ENCODE measurements around the gene TOGARAM2.

DNA sequence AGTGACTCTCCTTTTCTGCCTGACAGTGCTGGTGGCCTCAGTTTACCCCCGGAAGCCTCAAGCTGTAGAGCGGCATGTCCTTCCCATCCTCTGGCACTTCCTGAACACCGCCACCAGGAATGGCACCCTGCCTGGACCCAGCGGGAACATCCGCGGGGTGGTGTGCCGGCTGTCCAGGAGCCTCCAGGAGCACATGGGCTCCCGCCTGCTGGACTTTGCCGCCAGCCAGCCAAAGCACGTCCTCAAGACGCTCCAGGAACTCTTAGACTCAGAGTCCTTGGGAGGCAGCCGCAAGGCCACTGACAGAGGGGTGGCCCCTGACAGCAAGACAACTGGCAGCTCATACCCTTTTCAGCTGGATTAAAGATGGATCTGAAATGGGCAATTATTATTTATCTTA is 70.6 kb downstream of the TOGARAM2 start:
- TF ChIP-seq, protein P1, sequence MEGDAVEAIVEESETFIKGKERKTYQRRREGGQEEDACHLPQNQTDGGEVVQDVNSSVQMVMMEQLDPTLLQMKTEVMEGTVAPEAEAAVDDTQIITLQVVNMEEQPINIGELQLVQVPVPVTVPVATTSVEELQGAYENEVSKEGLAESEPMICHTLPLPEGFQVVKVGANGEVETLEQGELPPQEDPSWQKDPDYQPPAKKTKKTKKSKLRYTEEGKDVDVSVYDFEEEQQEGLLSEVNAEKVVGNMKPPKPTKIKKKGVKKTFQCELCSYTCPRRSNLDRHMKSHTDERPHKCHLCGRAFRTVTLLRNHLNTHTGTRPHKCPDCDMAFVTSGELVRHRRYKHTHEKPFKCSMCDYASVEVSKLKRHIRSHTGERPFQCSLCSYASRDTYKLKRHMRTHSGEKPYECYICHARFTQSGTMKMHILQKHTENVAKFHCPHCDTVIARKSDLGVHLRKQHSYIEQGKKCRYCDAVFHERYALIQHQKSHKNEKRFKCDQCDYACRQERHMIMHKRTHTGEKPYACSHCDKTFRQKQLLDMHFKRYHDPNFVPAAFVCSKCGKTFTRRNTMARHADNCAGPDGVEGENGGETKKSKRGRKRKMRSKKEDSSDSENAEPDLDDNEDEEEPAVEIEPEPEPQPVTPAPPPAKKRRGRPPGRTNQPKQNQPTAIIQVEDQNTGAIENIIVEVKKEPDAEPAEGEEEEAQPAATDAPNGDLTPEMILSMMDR (IDR thresholded peaks at IDR 0.05 in 4 of 5, conservative IDR thresholded peaks at IDR 0.05 in 1 of 5): no peak
- no peak for TF ChIP-seq POLR2A (IDR thresholded peaks at IDR 0.05)
